HG03159 (cell line): ENCODE measurements around the gene MCC.

Source experiments
- ATAC-seq: cut with Tn5 transposase; IDR thresholded peaks from one replicate; pipeline ENCODE4 v1.9.1; 2021; ENCODE audit warnings: mild to moderate bottlenecking, moderate library complexity; ENCODE audit not compliant: unreplicated experiment

Gene MCC

GRCh38 chr5:113124265-113124664 is 364.0 kb downstream of the MCC start:
- ATAC-seq = no peak

- ATAC-seq = no peak
Measured at GRCh38 chr5:113123618-113124017, 364.6 kb downstream of the MCC start.

GRCh38 chr5:113122053-113122452 is 366.2 kb downstream of the MCC start:
- no peak for ATAC-seq

- ATAC-seq = no peak
Measured at GRCh38 chr5:113119246-113119924, 368.9 kb downstream of the MCC start.

GRCh38 chr5:113118765-113119164 is 369.5 kb downstream of the MCC start:
- no peak for ATAC-seq

GRCh38 chr5:113118298-113118697 is 370.0 kb downstream of the MCC start:
- no peak for ATAC-seq

- no peak for ATAC-seq
Measured at GRCh38 chr5:113117543-113118115, 370.6 kb downstream of the MCC start.

GRCh38 chr5:113115956-113116355 is 372.3 kb downstream of the MCC start:
- no peak for ATAC-seq

GRCh38 chr5:113115061-113115460 is 373.2 kb downstream of the MCC start:
- ATAC-seq = peak; percentile 52

- ATAC-seq = no peak
Measured at GRCh38 chr5:113114559-113114958, 373.7 kb downstream of the MCC start.

- ATAC-seq = no peak
Measured at GRCh38 chr5:113112435-113112834, 375.8 kb downstream of the MCC start.

GRCh38 chr5:113110117-113110516 is 378.1 kb downstream of the MCC start:
- ATAC-seq = no peak

GRCh38 chr5:113109344-113109743 is 378.9 kb downstream of the MCC start:
- ATAC-seq = no peak

GRCh38 chr5:113108485-113108884 is 379.8 kb downstream of the MCC start:
- ATAC-seq = no peak

GRCh38 chr5:113106821-113107220 is 381.4 kb downstream of the MCC start:
- no peak for ATAC-seq

- ATAC-seq = no peak
Measured at GRCh38 chr5:113105693-113106280, 382.5 kb downstream of the MCC start.

GRCh38 chr5:113103330-113103729 is 384.9 kb downstream of the MCC start:
- no peak for ATAC-seq

GRCh38 chr5:113102121-113102531 is 386.1 kb downstream of the MCC start:
- ATAC-seq = no peak

GRCh38 chr5:113100981-113101380 is 387.3 kb downstream of the MCC start:
- no peak for ATAC-seq

- ATAC-seq = no peak
Measured at GRCh38 chr5:113099822-113100221, 388.4 kb downstream of the MCC start.

- no peak for ATAC-seq
Measured at GRCh38 chr5:113098378-113098777, 389.9 kb downstream of the MCC start.

- ATAC-seq = no peak
Measured at GRCh38 chr5:113095831-113096230, 392.4 kb downstream of the MCC start.
